ENCODE measurements around the gene PAPPA2.

Gene PAPPA2

GRCh38 chr1:176770066-176770465, 307.1 kb downstream of the PAPPA2 start:
- no peak for DNase-seq

GRCh38 chr1:176773038-176773437, 310.1 kb downstream of the PAPPA2 start:
- no peak for DNase-seq

GRCh38 chr1:176774224-176774623, 311.2 kb downstream of the PAPPA2 start:
- DNase-seq: no peak

- DNase-seq: no peak
Observed at GRCh38 chr1:176775378-176775777, 312.4 kb downstream of the PAPPA2 start.

- DNase-seq: no peak
Observed at GRCh38 chr1:176775996-176776395, 313.0 kb downstream of the PAPPA2 start.

- no peak for DNase-seq
Observed at GRCh38 chr1:176778056-176778455, 315.1 kb downstream of the PAPPA2 start.

- DNase-seq: no peak
Observed at GRCh38 chr1:176779992-176780328, 317.0 kb downstream of the PAPPA2 start.

- DNase-seq: no peak
Observed at GRCh38 chr1:176783309-176783708, 320.3 kb downstream of the PAPPA2 start.

GRCh38 chr1:176785056-176785455, 322.1 kb downstream of the PAPPA2 start:
- no peak for DNase-seq

GRCh38 chr1:176785791-176786190, 322.8 kb downstream of the PAPPA2 start:
- DNase-seq: no peak

- DNase-seq: no peak
Observed at GRCh38 chr1:176786274-176786673, 323.3 kb downstream of the PAPPA2 start.

GRCh38 chr1:176789571-176790090, 326.7 kb downstream of the PAPPA2 start:
- DNase-seq: no peak

GRCh38 chr1:176790786-176791185, 327.8 kb downstream of the PAPPA2 start:
- no peak for DNase-seq

- DNase-seq: no peak
Observed at GRCh38 chr1:176791906-176792305, 328.9 kb downstream of the PAPPA2 start.

- DNase-seq: no peak
Observed at GRCh38 chr1:176794897-176795508, 332.0 kb downstream of the PAPPA2 start.

GRCh38 chr1:176795929-176796328, 333.0 kb downstream of the PAPPA2 start:
- DNase-seq: no peak

- no peak for DNase-seq
Observed at GRCh38 chr1:176796583-176796982, 333.6 kb downstream of the PAPPA2 start.

GRCh38 chr1:176799327-176799726, 336.4 kb downstream of the PAPPA2 start:
- no peak for DNase-seq

- DNase-seq: no peak
Observed at GRCh38 chr1:176800978-176801513, 338.1 kb downstream of the PAPPA2 start.

GRCh38 chr1:176801514-176802020, 338.6 kb downstream of the PAPPA2 start:
- DNase-seq: no peak

- DNase-seq: no peak
Observed at GRCh38 chr1:176802316-176802715, 339.3 kb downstream of the PAPPA2 start.

- DNase-seq: no peak
Observed at GRCh38 chr1:176803042-176803441, 340.1 kb downstream of the PAPPA2 start.

GRCh38 chr1:176803596-176803995, 340.6 kb downstream of the PAPPA2 start:
- DNase-seq: no peak

GRCh38 chr1:176809292-176809691, 346.3 kb downstream of the PAPPA2 start:
- DNase-seq: no peak
